ENCODE data around the gene SERBP1.
"Not testable (repeated sequence)": the region's sequence is repeated elsewhere in the genome, so short reads cannot be mapped to it uniquely, and the experiment has no call there.

The SERBP1 gene

GRCh38 chr1:67430358-67431155 lies at the start of gene SERBP1:
Gene SERBP1, minus strand, starts transcription at chr1:67430402. Its CDS starts 102 bp downstream, at chr1:67430300.
- DNase-seq (ENCODE audit: low read depth in 2 of 2) = peak; percentile 86 to 90

- DNase-seq (ENCODE audit: low read depth in 2 of 2) = no peak
Observed at GRCh38 chr1:67479146-67479891, 49.1 kb upstream of the SERBP1 start.

- no peak for DNase-seq (ENCODE audit: low read depth in 2 of 2)
Observed at GRCh38 chr1:67476906-67477305, 46.7 kb upstream of the SERBP1 start.

- DNase-seq (ENCODE audit: low read depth in 2 of 2) = no peak
Observed at GRCh38 chr1:67476006-67476482, 45.8 kb upstream of the SERBP1 start.

- no peak for DNase-seq (ENCODE audit: low read depth in 2 of 2)
Observed at GRCh38 chr1:67472056-67472455, 41.9 kb upstream of the SERBP1 start.

GRCh38 chr1:67469431-67469830 lies 39.2 kb upstream of the SERBP1 start:
- DNase-seq (ENCODE audit: low read depth in 2 of 2) = no peak

GRCh38 chr1:67468066-67468718 lies 38.0 kb upstream of the SERBP1 start:
- no peak for DNase-seq (ENCODE audit: low read depth in 2 of 2)

- no peak for DNase-seq (ENCODE audit: low read depth in 2 of 2)
Observed at GRCh38 chr1:67465375-67465774, 35.2 kb upstream of the SERBP1 start.

GRCh38 chr1:67464746-67465145 lies 34.5 kb upstream of the SERBP1 start:
- no peak for DNase-seq (ENCODE audit: low read depth in 2 of 2)

- DNase-seq (ENCODE audit: low read depth in 2 of 2) = no peak
Observed at GRCh38 chr1:67464058-67464457, 33.9 kb upstream of the SERBP1 start.

GRCh38 chr1:67463298-67463955 lies 33.2 kb upstream of the SERBP1 start:
- no peak for DNase-seq (ENCODE audit: low read depth in 2 of 2)

GRCh38 chr1:67460676-67461500 lies 30.7 kb upstream of the SERBP1 start:
- DNase-seq (ENCODE audit: low read depth in 2 of 2) = no peak

- no peak for DNase-seq (ENCODE audit: low read depth in 2 of 2)
Observed at GRCh38 chr1:67459068-67459467, 28.9 kb upstream of the SERBP1 start.

- DNase-seq (ENCODE audit: low read depth in 2 of 2) = no peak
Observed at GRCh38 chr1:67458663-67459062, 28.5 kb upstream of the SERBP1 start.

GRCh38 chr1:67457247-67457646 lies 27.0 kb upstream of the SERBP1 start:
- DNase-seq (ENCODE audit: low read depth in 2 of 2) = no peak

- DNase-seq (ENCODE audit: low read depth in 2 of 2) = no peak
Observed at GRCh38 chr1:67451815-67452214, 21.6 kb upstream of the SERBP1 start.

- no peak for DNase-seq (ENCODE audit: low read depth in 2 of 2)
Observed at GRCh38 chr1:67451356-67451755, 21.2 kb upstream of the SERBP1 start.

- DNase-seq (ENCODE audit: low read depth in 2 of 2) = no peak
Observed at GRCh38 chr1:67446893-67447292, 16.7 kb upstream of the SERBP1 start.

- not testable (repeated sequence) for DNase-seq (ENCODE audit: low read depth in 2 of 2)
Observed at GRCh38 chr1:67446014-67446413, 15.8 kb upstream of the SERBP1 start.

GRCh38 chr1:67441739-67442281 lies 11.6 kb upstream of the SERBP1 start:
- DNase-seq (ENCODE audit: low read depth in 2 of 2) = no peak

GRCh38 chr1:67441183-67441582 lies 11.0 kb upstream of the SERBP1 start:
- DNase-seq (ENCODE audit: low read depth in 2 of 2) = no peak

All from fibroblast of skin of left biceps (primary cell).